Endodermal cell (in vitro differentiated cells): ENCODE measurements around the gene FAM124B. TPM values are rescaled to one million over a fixed set of nuclear protein-coding genes. Genes with fewer than 3 reads are reported as not detected.

ENCODE experiments used
- DNase-seq: peaks from one replicate; pipeline ENCODE4 v3.0.0-alpha.2; 2017
- H3K27ac ChIP-seq: 2 replicates; pipeline ENCODE4 v1.5.1; 2013; ENCODE audit warnings: mild to moderate bottlenecking, low read depth, low read length, moderate library complexity
- H3K27me3 ChIP-seq: 2 replicates; pipeline ENCODE4 v1.6.1; 2013; ENCODE audit warnings: mild to moderate bottlenecking, low read length, moderate library complexity; ENCODE audit not compliant: insufficient read depth, control insufficient read depth, poor library complexity, severe bottlenecking
- H3K36me3 ChIP-seq: 2 replicates; pipeline ENCODE4 v1.7.0; 2013; ENCODE audit warnings: mild to moderate bottlenecking, low read length, moderate library complexity; ENCODE audit not compliant: control insufficient read depth, insufficient read depth
- H3K4me1 ChIP-seq: one replicate; pipeline ENCODE4 v1.7.0; 2013; ENCODE audit warnings: low read length; ENCODE audit not compliant: control insufficient read depth, insufficient read depth
- H3K4me3 ChIP-seq: 2 replicates; pipeline ENCODE4 v1.5.1; 2013; ENCODE audit warnings: mild to moderate bottlenecking, low read length, moderate library complexity
- H3K9ac ChIP-seq: 2 replicates; pipeline ENCODE4 v1.6.1; 2013; ENCODE audit warnings: mild to moderate bottlenecking, low read length, moderate library complexity; ENCODE audit not compliant: poor library complexity, severe bottlenecking; ENCODE audit errors: extremely low read depth
- H3K9me3 ChIP-seq: 2 replicates; pipeline ENCODE4 v1.6.1; 2013; ENCODE audit warnings: mild to moderate bottlenecking, low read length, moderate library complexity; ENCODE audit not compliant: control insufficient read depth
- H3K27ac Mint-ChIP-seq: 2 replicates; pipeline ENCODE4 v1.8.0; 2020; ENCODE audit warnings: mixed read lengths
- H3K27me3 Mint-ChIP-seq: 2 replicates; pipeline ENCODE4 v1.8.0; 2021; ENCODE audit warnings: mild to moderate bottlenecking, mixed read lengths; ENCODE audit not compliant: insufficient read depth
- H3K36me3 Mint-ChIP-seq: 2 replicates; pipeline ENCODE4 v1.8.0; 2020; ENCODE audit warnings: low read depth, mixed read lengths
- H3K4me1 Mint-ChIP-seq: 2 replicates; pipeline ENCODE4 v1.8.0; 2020; ENCODE audit warnings: mixed read lengths
- H3K4me3 Mint-ChIP-seq: 2 replicates; pipeline ENCODE4 v1.8.0; 2020; ENCODE audit warnings: mild to moderate bottlenecking, moderate library complexity, mixed read lengths
- H3K9me3 Mint-ChIP-seq: 2 replicates; pipeline ENCODE4 v1.8.0; 2020; ENCODE audit warnings: mild to moderate bottlenecking, mixed read lengths
- CTCF ChIP-seq: fragments of 200-600 bp; sonication (generic); conservative IDR thresholded peaks from 2 replicates; pipeline ENCODE4 v1.5.0; 2021; ENCODE audit warnings: antibody characterized with exemption, mild to moderate bottlenecking
- WGBS, 2 experiments: methylation state at CpG; one replicate each; pipeline versions ENCODE4 v1.1.5 to v1.1.7; 2013; ENCODE audit warnings: missing lambda C conversion rate in 2 of 2, mixed read lengths in 1 of 2; ENCODE audit not compliant: insufficient coverage in 1 of 2, insufficient read length in 1 of 2; 5-methylcytosine and 5-hydroxymethylcytosine counted together
- total RNA-seq, 2 donors: library from RNA; stranded (reverse); fragmentation: NEBNext Ultra II Directional in 1 of 2; extraction: Animal tissue kit (Norgen Biotek cat#: 25700) in 1 of 2; gene quantifications; 2 replicates in 1 of 2; 3 replicates in 1 of 2; pipeline ENCODE4 v1.2.1, GENCODE V29; 2021

The FAM124B gene
- total RNA-seq, 2 donors from 2014 or later = 0.58 to 1.2 TPM

GRCh38 chr2:224412141-224413015 is 10.5 kb upstream of the FAM124B start:
- DNase-seq = no peak
- peaks cover 5% of the 10 kb centered on the region for H3K9me3 Mint-ChIP-seq
- no peaks in the 10 kb centered on the region for H3K36me3 ChIP-seq
- no peaks in the 10 kb centered on the region for H3K27me3 ChIP-seq
- H3K9me3 ChIP-seq = no peaks in the 10 kb centered on the region
- H3K27me3 Mint-ChIP-seq = no peaks in the 10 kb centered on the region
- WGBS, 2 experiments = 95 to 96% methylated on average over 11 to 18 of the region's 18 CpGs
- peaks cover 17% of the 10 kb centered on the region for H3K4me1 Mint-ChIP-seq
- no peak overlapping the region for H3K4me3 ChIP-seq
- H3K4me3 Mint-ChIP-seq = no peak overlapping the region
- TF ChIP-seq CTCF = no peak
- H3K9ac ChIP-seq = no peak overlapping the region
- H3K4me1 ChIP-seq = peaks cover under 1% of the 10 kb centered on the region
- H3K27ac Mint-ChIP-seq = no peak overlapping the region
- no peak overlapping the region for H3K27ac ChIP-seq
- no peaks in the 10 kb centered on the region for H3K36me3 Mint-ChIP-seq

DNA sequence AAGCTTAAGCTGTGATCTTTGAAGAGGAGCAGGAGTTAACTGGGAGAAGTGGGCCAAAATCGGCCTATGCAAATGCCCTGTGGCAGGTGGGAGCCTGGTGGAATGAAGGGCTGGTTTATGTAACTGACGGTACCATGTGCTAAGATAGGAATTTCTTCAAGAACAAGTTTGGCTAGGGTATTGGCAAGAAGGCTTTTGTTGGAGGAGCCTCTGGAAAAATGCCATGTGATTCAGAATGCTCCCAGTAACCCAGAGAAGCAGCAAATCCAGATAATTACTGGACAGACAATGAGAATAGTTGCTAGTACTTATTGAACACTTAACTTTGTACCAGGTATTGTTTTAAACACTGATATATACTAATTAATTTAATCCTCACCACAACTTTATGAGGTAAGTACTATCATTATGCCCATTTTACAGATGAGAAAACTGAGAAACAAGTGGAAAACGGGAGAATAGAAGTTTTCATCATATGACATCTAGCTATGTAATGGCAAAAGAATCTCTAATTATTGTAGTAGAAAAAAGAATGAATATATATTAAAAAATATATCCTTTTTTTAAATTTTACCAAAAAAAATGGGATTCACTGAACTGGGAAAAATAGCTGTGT is 9.1 kb upstream of the FAM124B start:
- H3K27ac Mint-ChIP-seq = no peak overlapping the region
- no peak overlapping the region for H3K27ac ChIP-seq
- no peaks in the 10 kb centered on the region for H3K27me3 ChIP-seq
- H3K4me3 Mint-ChIP-seq = no peak overlapping the region
- peaks cover 15% of the 10 kb centered on the region for H3K9me3 Mint-ChIP-seq
- H3K27me3 Mint-ChIP-seq = no peaks in the 10 kb centered on the region
- H3K36me3 Mint-ChIP-seq = no peaks in the 10 kb centered on the region
- no peaks in the 10 kb centered on the region for H3K4me1 ChIP-seq
- TF ChIP-seq CTCF = no peak
- no peak overlapping the region for H3K4me3 ChIP-seq
- 95 to 100% methylated on average over 2 of the region's 3 CpGs for WGBS, 2 experiments
- peaks cover 8% of the 10 kb centered on the region for H3K4me1 Mint-ChIP-seq
- no peak overlapping the region for H3K9ac ChIP-seq
- no peak for DNase-seq
- peaks cover 7% of the 10 kb centered on the region for H3K9me3 ChIP-seq
- no peaks in the 10 kb centered on the region for H3K36me3 ChIP-seq

DNA sequence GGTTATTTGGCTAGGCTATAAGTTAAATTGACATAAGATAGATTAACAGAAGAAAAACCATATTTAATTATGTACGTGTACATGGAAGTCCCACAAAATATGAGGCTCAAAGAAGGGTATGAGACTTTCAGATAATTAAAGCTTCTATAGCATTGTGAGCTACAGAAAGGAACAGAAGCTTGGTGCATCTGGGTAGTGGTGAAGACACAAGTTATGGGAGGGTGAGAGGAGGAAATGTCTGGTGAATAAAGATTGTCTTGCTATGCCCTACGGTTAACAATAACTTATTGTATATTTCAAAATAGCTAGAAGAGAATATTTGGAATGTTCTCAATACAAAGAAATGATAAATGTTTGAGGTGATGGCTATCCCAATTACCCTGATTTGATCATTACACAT is 6.8 kb upstream of the FAM124B start:
- no peaks in the 10 kb centered on the region for H3K27me3 Mint-ChIP-seq
- Histone ChIP-seq H3K4me3 (no peak overlapping the region), H3K9me3 (peaks cover 15% of the 10 kb centered on the region), H3K9ac (no peak overlapping the region), H3K4me1 (no peaks in the 10 kb centered on the region), H3K27ac (no peak overlapping the region), H3K27me3 (no peaks in the 10 kb centered on the region), H3K36me3 (no peaks in the 10 kb centered on the region)
- WGBS, 2 experiments = 100% methylated on average over 1 to 2 of the region's 2 CpGs
- H3K4me1 Mint-ChIP-seq = peaks cover 8% of the 10 kb centered on the region
- no peak overlapping the region for H3K4me3 Mint-ChIP-seq
- TF ChIP-seq CTCF = no peak
- no peak overlapping the region for H3K27ac Mint-ChIP-seq
- peaks cover 15% of the 10 kb centered on the region for H3K9me3 Mint-ChIP-seq
- no peaks in the 10 kb centered on the region for H3K36me3 Mint-ChIP-seq
- DNase-seq = no peak
